Chondrocyte (in vitro differentiated cells): ENCODE measurements around the gene SERINC2. TPM values are rescaled to one million over a fixed set of nuclear protein-coding genes. Genes with fewer than 3 reads are reported as not detected.
A peak's percentile ranks its signal among the peaks of the same experiment; 100 is the strongest.

Experiments used
- DNase-seq: peaks from one replicate; pipeline ENCODE4 v3.0.0; 2021; ENCODE audit warnings: mixed read lengths, low spot score
- H3K27ac Mint-ChIP-seq: one replicate; pipeline ENCODE4 v1.8.0; 2021; ENCODE audit warnings: mild to moderate bottlenecking, moderate library complexity, mixed read lengths; ENCODE audit not compliant: unreplicated experiment
- H3K27me3 Mint-ChIP-seq: 2 replicates; pipeline ENCODE4 v1.8.0; 2021; ENCODE audit warnings: low read depth, mixed read lengths
- H3K36me3 Mint-ChIP-seq: 2 replicates; pipeline ENCODE4 v1.8.0; 2021; ENCODE audit warnings: low read depth, mixed read lengths
- H3K4me1 Mint-ChIP-seq: 2 replicates; pipeline ENCODE4 v1.8.0; 2021; ENCODE audit warnings: low read depth, mild to moderate bottlenecking, mixed read lengths
- H3K4me3 Mint-ChIP-seq: one replicate; pipeline ENCODE4 v1.8.0; 2021; ENCODE audit warnings: mild to moderate bottlenecking, moderate library complexity, mixed read lengths; ENCODE audit not compliant: unreplicated experiment
- H3K9me3 Mint-ChIP-seq: 2 replicates; pipeline ENCODE4 v1.8.0; 2021; ENCODE audit warnings: low read depth, mixed read lengths
- total RNA-seq: library from RNA; stranded (reverse); gene quantifications from 3 replicates; pipeline ENCODE4 v1.2.1, GENCODE V29; 2021
- TF ChIP-seq, protein P1 (sequence below): fragments of 200-600 bp; sonication (generic); IDR thresholded peaks from 2 replicates; pipeline ENCODE4 v1.5.0; 2021; ENCODE audit warnings: antibody characterized with exemption, mild to moderate bottlenecking, moderate library complexity

SERINC2 gene
- total RNA-seq, 1 donor from 2014 or later: 19.8 TPM

DNA sequence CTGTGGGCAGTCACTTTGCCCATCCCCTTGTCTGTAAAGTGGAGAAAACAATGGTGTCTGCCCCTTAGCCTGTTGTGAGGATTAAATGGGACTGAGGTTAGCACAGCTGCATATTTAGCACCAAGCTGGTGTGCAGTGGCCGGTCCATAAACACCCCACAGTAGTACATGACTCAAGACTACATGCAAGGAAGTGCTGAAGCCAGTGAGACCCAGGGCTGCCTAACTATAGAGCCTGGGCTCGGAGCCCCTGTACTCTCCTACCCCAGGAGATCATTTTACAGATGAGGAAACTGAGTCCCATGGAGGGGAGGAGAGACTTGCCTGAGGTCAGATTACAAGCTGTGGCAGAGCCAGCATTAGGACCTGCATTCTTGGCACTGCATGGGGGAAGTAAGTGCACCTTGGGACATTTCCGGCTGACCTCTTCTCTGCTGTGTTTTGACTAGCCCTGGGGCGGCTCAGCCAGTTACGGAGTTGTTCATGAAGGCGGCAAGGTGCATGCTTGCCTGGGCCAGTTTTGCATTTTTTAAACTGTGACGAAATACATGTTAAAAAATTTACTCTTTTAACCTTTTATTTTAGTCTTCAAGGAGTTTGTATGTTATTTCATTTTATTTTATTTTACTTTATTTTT, 3.2 kb downstream of the SERINC2 start:
- Mint-ChIP-seq H3K27ac (no peak overlapping the region), H3K4me3 (no peak overlapping the region), H3K4me1 (peaks cover 10% of the 10 kb centered on the region), H3K9me3 (no peaks in the 10 kb centered on the region), H3K36me3 (no peaks in the 10 kb centered on the region), H3K27me3 (peaks cover 8% of the 10 kb centered on the region)
- TF ChIP-seq, protein P1, sequence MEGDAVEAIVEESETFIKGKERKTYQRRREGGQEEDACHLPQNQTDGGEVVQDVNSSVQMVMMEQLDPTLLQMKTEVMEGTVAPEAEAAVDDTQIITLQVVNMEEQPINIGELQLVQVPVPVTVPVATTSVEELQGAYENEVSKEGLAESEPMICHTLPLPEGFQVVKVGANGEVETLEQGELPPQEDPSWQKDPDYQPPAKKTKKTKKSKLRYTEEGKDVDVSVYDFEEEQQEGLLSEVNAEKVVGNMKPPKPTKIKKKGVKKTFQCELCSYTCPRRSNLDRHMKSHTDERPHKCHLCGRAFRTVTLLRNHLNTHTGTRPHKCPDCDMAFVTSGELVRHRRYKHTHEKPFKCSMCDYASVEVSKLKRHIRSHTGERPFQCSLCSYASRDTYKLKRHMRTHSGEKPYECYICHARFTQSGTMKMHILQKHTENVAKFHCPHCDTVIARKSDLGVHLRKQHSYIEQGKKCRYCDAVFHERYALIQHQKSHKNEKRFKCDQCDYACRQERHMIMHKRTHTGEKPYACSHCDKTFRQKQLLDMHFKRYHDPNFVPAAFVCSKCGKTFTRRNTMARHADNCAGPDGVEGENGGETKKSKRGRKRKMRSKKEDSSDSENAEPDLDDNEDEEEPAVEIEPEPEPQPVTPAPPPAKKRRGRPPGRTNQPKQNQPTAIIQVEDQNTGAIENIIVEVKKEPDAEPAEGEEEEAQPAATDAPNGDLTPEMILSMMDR: no peak
- DNase-seq: no peak

DNA sequence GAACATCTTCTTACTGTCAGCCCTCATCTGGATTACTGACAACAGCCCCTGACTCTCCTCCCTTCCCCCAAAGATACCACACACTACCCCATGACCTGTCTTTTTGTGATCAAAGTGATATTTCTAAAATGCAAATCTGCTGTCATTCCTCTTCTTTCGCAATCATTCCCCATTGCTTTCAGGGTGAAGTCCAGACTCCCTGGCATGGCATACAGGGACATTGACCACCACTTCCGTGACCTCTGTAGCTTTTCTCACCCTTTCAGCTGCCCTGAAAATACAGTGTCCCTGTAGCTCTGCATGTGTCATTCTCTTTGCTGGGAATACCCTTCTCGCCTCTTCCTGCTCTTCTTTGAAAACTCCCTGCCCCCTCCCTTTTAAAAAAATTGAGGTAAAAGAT, 4.1 kb downstream of the SERINC2 start:
- H3K36me3 Mint-ChIP-seq: no peaks in the 10 kb centered on the region
- H3K4me1 Mint-ChIP-seq: peaks cover 10% of the 10 kb centered on the region
- H3K27me3 Mint-ChIP-seq: peaks cover 4% of the 10 kb centered on the region
- no peak overlapping the region for H3K4me3 Mint-ChIP-seq
- H3K9me3 Mint-ChIP-seq: no peaks in the 10 kb centered on the region
- TF ChIP-seq, protein P1: no peak
- no peak overlapping the region for H3K27ac Mint-ChIP-seq
- DNase-seq: no peak

DNA sequence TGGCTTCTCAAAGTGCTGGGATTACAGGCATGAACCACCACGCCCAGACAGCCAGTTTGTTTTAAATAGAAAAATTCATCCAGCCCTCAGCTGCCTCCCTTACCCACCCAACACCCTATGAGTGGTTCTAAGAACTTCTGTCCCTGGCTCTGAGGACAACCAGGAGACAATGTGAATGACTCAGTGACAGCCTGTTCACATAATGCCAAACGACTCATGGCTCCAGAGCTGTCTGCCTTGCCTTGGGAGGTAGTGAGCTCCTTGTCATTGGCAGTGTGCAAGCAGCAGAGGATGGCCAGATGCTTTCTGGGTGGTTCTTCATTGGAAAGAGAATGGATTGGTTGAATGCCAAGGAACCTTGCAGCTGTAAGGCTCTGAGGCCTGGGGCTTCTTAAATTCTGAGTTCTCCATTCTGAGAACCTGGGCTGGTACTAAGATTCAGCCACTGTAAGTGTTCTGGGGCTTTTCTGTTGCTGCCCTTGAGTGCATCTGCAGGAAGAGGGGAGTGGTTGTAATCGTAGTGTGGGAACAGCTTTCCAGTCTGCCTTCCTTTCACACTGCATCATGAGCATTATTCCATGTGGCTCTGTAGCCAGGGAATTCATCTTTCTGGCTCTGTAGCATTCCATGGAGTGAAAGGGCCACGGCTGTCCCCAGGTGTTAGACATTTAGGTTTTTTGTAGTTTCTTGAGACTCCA, 5.8 kb downstream of the SERINC2 start:
- Mint-ChIP-seq H3K9me3 (no peaks in the 10 kb centered on the region), H3K4me3 (no peak overlapping the region), H3K36me3 (no peaks in the 10 kb centered on the region), H3K27ac (no peak overlapping the region), H3K4me1 (peaks cover 7% of the 10 kb centered on the region), H3K27me3 (no peaks in the 10 kb centered on the region)
- DNase-seq: no peak
- TF ChIP-seq, protein P1: no peak

GRCh38 chr1:31420716-31421115, 7.7 kb downstream of the SERINC2 start:
- Mint-ChIP-seq H3K27me3 (no peaks in the 10 kb centered on the region), H3K36me3 (no peaks in the 10 kb centered on the region), H3K9me3 (no peaks in the 10 kb centered on the region), H3K4me1 (peaks cover 5% of the 10 kb centered on the region), H3K4me3 (no peak overlapping the region), H3K27ac (no peak overlapping the region)
- TF ChIP-seq, protein P1: no peak
- no peak for DNase-seq

- Mint-ChIP-seq H3K4me1 (peaks cover 5% of the 10 kb centered on the region), H3K27me3 (no peaks in the 10 kb centered on the region), H3K27ac (no peak overlapping the region), H3K9me3 (no peaks in the 10 kb centered on the region), H3K4me3 (no peak overlapping the region), H3K36me3 (no peaks in the 10 kb centered on the region)
- TF ChIP-seq, protein P1: peak; percentile 75
- no peak for DNase-seq
Measured at GRCh38 chr1:31421371-31422040, 8.5 kb downstream of the SERINC2 start.
